H9 (cell line): Measurements from ENCODE around the gene ADIRF. TPM values are rescaled to one million over a fixed set of nuclear protein-coding genes. Genes with fewer than 3 reads are reported as not detected.

ENCODE experiments used
- DNase-seq: peaks from one replicate; pipeline ENCODE4 v3.0.0-alpha.2; 2017
- H2AFZ ChIP-seq: one replicate; pipeline ENCODE4 v1.6.1; 2013; ENCODE audit warnings: mild to moderate bottlenecking, low read length, control low read depth, moderate library complexity
- H2AK5ac ChIP-seq: 2 replicates; pipeline ENCODE4 v1.6.1; 2013; ENCODE audit warnings: low read length, control low read depth, mixed read lengths; ENCODE audit not compliant: insufficient read length
- H2BK120ac ChIP-seq: one replicate; pipeline ENCODE4 v1.6.1; 2013; ENCODE audit warnings: low read depth, mild to moderate bottlenecking, low read length, control low read depth, inconsistent platforms; ENCODE audit not compliant: poor library complexity, severe bottlenecking
- H2BK12ac ChIP-seq: 2 replicates; pipeline ENCODE4 v1.6.1; 2013; ENCODE audit warnings: low read length, control low read depth, mixed read lengths, low read depth; ENCODE audit not compliant: insufficient read length
- H2BK15ac ChIP-seq: 2 replicates; pipeline ENCODE4 v1.6.1; 2013; ENCODE audit warnings: low read depth, low read length, control low read depth
- H2BK20ac ChIP-seq: one replicate; pipeline ENCODE4 v1.6.1; 2013; ENCODE audit warnings: low read depth, mild to moderate bottlenecking, low read length, control low read depth, inconsistent platforms; ENCODE audit not compliant: poor library complexity, severe bottlenecking
- H2BK5ac ChIP-seq: 2 replicates; pipeline ENCODE4 v1.6.1; 2013; ENCODE audit warnings: low read length, control low read depth, mixed read lengths; ENCODE audit not compliant: insufficient read length
- H3K14ac ChIP-seq: 2 replicates; pipeline ENCODE4 v1.6.1; 2013; ENCODE audit warnings: low read length, control low read depth; ENCODE audit not compliant: insufficient read depth
- H3K18ac ChIP-seq: 2 replicates; pipeline ENCODE4 v1.6.1; 2013; ENCODE audit warnings: low read depth, mild to moderate bottlenecking, mixed read lengths, low read length, control low read depth; ENCODE audit not compliant: insufficient read length
- H3K23ac ChIP-seq: 2 replicates; pipeline ENCODE4 v1.6.1; 2013; ENCODE audit warnings: low read length, control low read depth, mixed read lengths, low read depth; ENCODE audit not compliant: insufficient read length
- H3K23me2 ChIP-seq: 2 replicates; pipeline ENCODE4 v1.6.1; 2013; ENCODE audit warnings: low read depth, mild to moderate bottlenecking, mixed read lengths, low read length, control low read depth; ENCODE audit not compliant: insufficient read length, poor library complexity, severe bottlenecking
- H3K27ac ChIP-seq: 2 replicates; pipeline ENCODE4 v1.5.1; 2013; ENCODE audit warnings: low read length, control low read depth, mixed read lengths, low read depth; ENCODE audit not compliant: insufficient read length
- H3K27me3 ChIP-seq: 2 replicates; pipeline ENCODE4 v1.6.1; 2013; ENCODE audit warnings: low read length, control low read depth, inconsistent platforms; ENCODE audit not compliant: insufficient read depth
- H3K4ac ChIP-seq: 2 replicates; pipeline ENCODE4 v1.6.1; 2013; ENCODE audit warnings: low read depth, mild to moderate bottlenecking, control low read depth, inconsistent platforms, low read length, moderate library complexity
- H3K4me1 ChIP-seq: 2 replicates; pipeline ENCODE4 v1.6.1; 2013; ENCODE audit warnings: low read length, control low read depth, inconsistent platforms; ENCODE audit not compliant: insufficient read depth
- H3K4me2 ChIP-seq: 2 replicates; pipeline ENCODE4 v1.6.1; 2013; ENCODE audit warnings: low read length, control low read depth, mixed read lengths; ENCODE audit not compliant: insufficient read length, insufficient read depth
- H3K56ac ChIP-seq: 2 replicates; pipeline ENCODE4 v1.6.1; 2013; ENCODE audit warnings: low read depth, mild to moderate bottlenecking, mixed read lengths, low read length, control low read depth; ENCODE audit not compliant: insufficient read length
- H3K79me1 ChIP-seq: 2 replicates; pipeline ENCODE4 v1.6.1; 2013; ENCODE audit warnings: low read depth, mild to moderate bottlenecking, moderate library complexity, low read length, control low read depth, inconsistent platforms; ENCODE audit not compliant: insufficient read depth, poor library complexity, severe bottlenecking
- H3K79me2 ChIP-seq: 2 replicates; pipeline ENCODE4 v1.6.1; 2013; ENCODE audit warnings: low read length, control low read depth, inconsistent platforms; ENCODE audit not compliant: insufficient read depth
- H3K9ac ChIP-seq: 2 replicates; pipeline ENCODE4 v1.6.1; 2013; ENCODE audit warnings: low read length, control low read depth, mixed read lengths; ENCODE audit not compliant: insufficient read length; ENCODE audit errors: extremely low read depth
- H3K9me3 ChIP-seq: one replicate; pipeline ENCODE4 v1.6.1; 2013; ENCODE audit warnings: low read depth, low read length, inconsistent platforms; ENCODE audit not compliant: control insufficient read depth
- H3T11ph ChIP-seq: one replicate; pipeline ENCODE4 v1.6.1; 2013; ENCODE audit warnings: mild to moderate bottlenecking, low read length, control low read depth, inconsistent platforms
- H4K20me1 ChIP-seq: one replicate; pipeline ENCODE4 v1.6.1; 2013; ENCODE audit not compliant: control insufficient read depth, insufficient read length, insufficient read depth
- H4K5ac ChIP-seq: 2 replicates; pipeline ENCODE4 v1.6.1; 2013; ENCODE audit warnings: low read depth, mild to moderate bottlenecking, mixed read lengths, low read length, control low read depth; ENCODE audit not compliant: insufficient read length
- H4K8ac ChIP-seq: replicated peaks from 2 replicates; pipeline ENCODE4 v1.6.1; 2013; ENCODE audit warnings: low read length, control low read depth, mixed read lengths, low read depth; ENCODE audit not compliant: insufficient read length
- H4K91ac ChIP-seq: 2 replicates; pipeline ENCODE4 v1.6.1; 2013; ENCODE audit warnings: low read depth, mild to moderate bottlenecking, moderate library complexity, mixed read lengths, low read length, control low read depth; ENCODE audit not compliant: insufficient read length
- H3K27ac Mint-ChIP-seq, 3 experiments: 2 replicates in 2 of 3; 3 replicates in 1 of 3; pipeline ENCODE4 v1.8.0; 2020 to 2021; ENCODE audit warnings: mixed read lengths in 3 of 3, mild to moderate bottlenecking in 1 of 3, moderate library complexity in 1 of 3
- H3K27me3 Mint-ChIP-seq: 2 replicates; pipeline ENCODE4 v1.8.0; 2021; ENCODE audit warnings: low read depth, mild to moderate bottlenecking, moderate library complexity, mixed read lengths
- H3K36me3 Mint-ChIP-seq, 3 experiments: 2 replicates in 2 of 3; 3 replicates in 1 of 3; pipeline ENCODE4 v1.8.0; 2020 to 2021; ENCODE audit warnings: low read depth in 3 of 3, mixed read lengths in 3 of 3; ENCODE audit not compliant: insufficient read depth in 1 of 3
- H3K4me1 Mint-ChIP-seq, 2 experiments: 2 replicates each; pipeline ENCODE4 v1.8.0; 2020; ENCODE audit warnings: mixed read lengths in 2 of 2
- H3K4me3 Mint-ChIP-seq, 2 experiments: 2 replicates in 1 of 2; 3 replicates in 1 of 2; pipeline ENCODE4 v1.8.0; 2020 to 2021; ENCODE audit warnings: mild to moderate bottlenecking in 2 of 2, mixed read lengths in 2 of 2, moderate library complexity in 1 of 2
- H3K9me3 Mint-ChIP-seq, 2 experiments: 2 replicates in 1 of 2; 3 replicates in 1 of 2; pipeline ENCODE4 v1.8.0; 2020; ENCODE audit warnings: mild to moderate bottlenecking in 2 of 2, mixed read lengths in 2 of 2, moderate library complexity in 1 of 2
- CTCF ChIP-seq: fragments of 200-600 bp; sonication (generic); conservative IDR thresholded peaks from 3 replicates; pipeline ENCODE4 v1.8.0; 2021; ENCODE audit warnings: antibody characterized with exemption, mild to moderate bottlenecking
- WGBS: extraction: QIAGEN DNeasy Blood & Tissue Kit; methylation state at CpG from one replicate; pipeline ENCODE4 v1.1.7; 2013; ENCODE audit warnings: missing lambda C conversion rate, low lambda C conversion rate, mixed read lengths; ENCODE audit not compliant: insufficient read length; ENCODE audit errors: extremely low coverage; 5-methylcytosine and 5-hydroxymethylcytosine counted together
- total RNA-seq: library from RNA; stranded (reverse); gene quantifications from 2 replicates; pipeline ENCODE4 v1.2.1, GENCODE V29; 2021

The ADIRF gene
- total RNA-seq, 1 experiment from 2014 or later, result not detected

- no peak overlapping the region for H3K14ac ChIP-seq
- H3K23me2 ChIP-seq, result no peaks in the 10 kb centered on the region
- H3K9me3 ChIP-seq, result no peaks in the 10 kb centered on the region
- no peak overlapping the region for H3K9ac ChIP-seq
- DNase-seq, result no peak
- H4K8ac ChIP-seq, result no peak overlapping the region
- no peak overlapping the region for H2AFZ ChIP-seq
- H3K79me2 ChIP-seq, result no peaks in the 10 kb centered on the region
- no peak overlapping the region for H4K91ac ChIP-seq
- H3K4me1 Mint-ChIP-seq, result peaks cover 35 to 41% of the 10 kb centered on the region in 2 experiments
- no peaks in the 10 kb centered on the region for H3K27me3 ChIP-seq
- H2BK12ac ChIP-seq, result no peak overlapping the region
- H2BK20ac ChIP-seq, result no peak overlapping the region
- H4K5ac ChIP-seq, result no peak overlapping the region
- H3K4ac ChIP-seq, result no peak overlapping the region
- no peaks in the 10 kb centered on the region; the same call in 1 of the 2 replicates for H3K27me3 Mint-ChIP-seq
- no peak overlapping the region for H2AK5ac ChIP-seq
- H3K79me1 ChIP-seq, result no peaks in the 10 kb centered on the region
- H3K4me3 Mint-ChIP-seq, result no peak overlapping the region
- no peak overlapping the region for H2BK5ac ChIP-seq
- no peak overlapping the region for H3K4me2 ChIP-seq
- no peak overlapping the region for H2BK120ac ChIP-seq
- H3K23ac ChIP-seq, result no peak overlapping the region
- no peak overlapping the region for H3K18ac ChIP-seq
- no peak overlapping the region; a peak in 1 of 7 replicates for H3K27ac Mint-ChIP-seq
- WGBS, result no CpG with 5 or more reads among the region's 2 CpGs
- H4K20me1 ChIP-seq, result no peaks in the 10 kb centered on the region
- no peaks in the 10 kb centered on the region for H3K36me3 Mint-ChIP-seq
- H3K4me1 ChIP-seq, result peaks cover 7% of the 10 kb centered on the region; the same call in 1 of the 2 replicates
- no peaks in the 10 kb centered on the region for H3K9me3 Mint-ChIP-seq
- no peak overlapping the region for H3T11ph ChIP-seq
- TF ChIP-seq CTCF, result no peak
- H3K27ac ChIP-seq, result no peak overlapping the region
- H2BK15ac ChIP-seq, result 0 out of 2 replicates have a peak overlapping the region, but pooled peaks have one; percentile 56
- H3K56ac ChIP-seq, result no peak overlapping the region
Observed at GRCh38 chr10:86959737-86960002, 8.6 kb upstream of the ADIRF start.
